ENCODE results near the gene LRFN3. TPM values are rescaled to one million over a fixed set of nuclear protein-coding genes. Genes with fewer than 3 reads are reported as not detected.
"Not testable (repeated sequence)": the region's sequence is repeated elsewhere in the genome, so short reads cannot be mapped to it uniquely, and the experiment has no call there.

The LRFN3 gene
- total RNA-seq, 1 donor from 2014 or later, result 2.8 TPM

DNA sequence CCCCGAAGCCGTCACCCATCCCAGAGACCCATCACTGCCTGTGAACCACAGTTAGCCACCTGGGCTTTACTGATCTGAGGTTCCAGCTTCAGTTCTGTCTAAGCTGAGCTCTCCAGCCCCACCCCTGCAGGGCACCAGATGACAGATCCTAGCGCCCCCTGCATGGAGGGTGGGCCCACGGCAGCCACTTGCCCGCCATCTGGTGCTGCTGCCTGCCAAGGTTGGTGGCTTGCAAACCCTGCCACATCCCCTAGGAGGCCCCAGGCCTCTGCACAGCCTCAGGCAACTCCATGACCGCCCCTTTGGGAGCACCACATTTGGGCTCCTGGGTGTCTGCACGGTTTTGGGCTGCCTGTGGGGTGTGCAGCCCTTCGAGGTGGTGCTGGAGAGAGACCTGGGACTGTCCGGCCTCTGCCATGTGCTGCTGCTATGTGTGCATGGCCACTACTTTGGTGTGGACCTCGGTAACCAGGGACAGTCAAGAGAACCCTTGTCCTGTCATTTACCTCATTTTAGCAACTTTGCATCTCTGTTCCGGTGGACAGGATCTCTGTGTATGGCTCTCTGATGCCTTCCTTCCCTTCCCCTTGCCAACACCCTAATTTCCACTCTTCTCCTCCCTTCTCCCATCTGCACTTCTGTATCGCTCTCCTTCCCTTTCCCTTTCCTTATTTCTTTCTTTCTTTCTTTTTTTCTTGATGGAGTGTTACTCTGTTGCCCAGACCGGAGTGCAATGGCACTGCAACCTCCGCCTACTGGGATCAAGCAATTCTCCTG, 41.5 kb downstream of the LRFN3 start:
- no peak for DNase-seq

DNA sequence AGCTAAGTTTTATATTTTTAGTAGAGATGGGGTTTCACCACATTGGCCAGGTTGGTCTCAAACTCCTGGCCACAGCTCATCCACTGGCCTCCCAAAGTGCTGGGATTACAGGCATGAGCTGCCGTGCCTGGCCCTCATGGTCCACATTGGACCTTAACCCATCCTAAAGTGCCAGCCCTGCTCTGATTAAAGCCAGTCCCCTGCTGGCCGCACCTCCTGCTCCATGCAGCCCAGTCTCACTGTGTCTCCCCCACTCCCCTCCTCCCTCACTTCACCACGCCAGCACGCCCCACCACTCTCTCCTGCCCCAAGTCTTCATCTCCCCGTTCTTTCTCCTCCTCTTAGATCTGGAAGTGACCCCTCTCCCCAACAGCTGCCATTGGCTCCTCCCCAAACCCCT, 42.1 kb downstream of the LRFN3 start:
- DNase-seq, result no peak

DNA sequence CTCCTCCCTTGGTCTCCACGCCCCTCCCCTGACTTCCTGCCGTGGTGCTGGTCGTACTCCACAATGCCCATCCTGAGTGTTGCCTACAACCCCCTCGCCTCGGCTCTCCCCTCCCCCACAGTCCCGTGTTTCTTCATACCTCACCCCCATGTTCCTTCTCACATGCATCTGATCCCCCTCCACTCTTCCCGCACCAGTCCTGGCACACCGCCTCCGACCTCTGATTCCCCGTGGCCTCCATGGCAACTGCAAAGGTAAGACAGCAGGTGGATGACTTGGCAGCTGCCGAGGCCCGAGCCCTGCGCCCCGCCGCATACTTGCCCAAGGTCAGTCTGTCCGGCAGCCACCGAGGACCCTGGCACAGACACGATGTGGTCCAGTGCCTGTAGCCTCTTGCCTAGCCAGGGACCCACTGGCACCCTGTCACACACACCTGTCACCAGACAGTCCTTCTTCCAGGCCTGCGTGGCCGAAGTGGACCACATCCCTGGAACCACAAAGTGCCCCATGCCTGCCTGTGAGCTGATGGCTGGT, 42.7 kb downstream of the LRFN3 start:
- DNase-seq, result no peak

GRCh38 chr19:35980997-35981396, 44.8 kb downstream of the LRFN3 start:
- DNase-seq, result not testable (repeated sequence)

- DNase-seq, result no peak
Observed at GRCh38 chr19:35983177-35983576, 47.0 kb downstream of the LRFN3 start.

DNA sequence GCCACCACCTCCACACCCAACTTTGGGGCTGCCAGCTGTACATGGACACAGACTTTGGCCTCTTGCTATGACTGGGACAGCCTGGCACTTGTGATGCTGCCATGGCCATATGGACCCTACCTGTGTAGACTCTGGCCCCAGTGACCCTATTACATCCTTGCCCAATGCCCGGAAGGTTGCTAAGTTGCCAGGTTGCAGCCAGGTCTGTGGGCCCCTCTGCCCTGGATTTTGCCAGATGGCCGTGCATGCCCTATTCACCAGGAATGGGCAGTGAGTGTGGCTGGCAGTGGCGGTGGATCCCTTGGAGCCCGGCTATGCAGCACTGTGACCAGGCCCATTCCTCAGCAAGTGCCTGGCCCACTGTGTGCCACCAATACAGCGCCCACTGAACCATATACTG, 49.9 kb downstream of the LRFN3 start:
- no peak for DNase-seq

DNA sequence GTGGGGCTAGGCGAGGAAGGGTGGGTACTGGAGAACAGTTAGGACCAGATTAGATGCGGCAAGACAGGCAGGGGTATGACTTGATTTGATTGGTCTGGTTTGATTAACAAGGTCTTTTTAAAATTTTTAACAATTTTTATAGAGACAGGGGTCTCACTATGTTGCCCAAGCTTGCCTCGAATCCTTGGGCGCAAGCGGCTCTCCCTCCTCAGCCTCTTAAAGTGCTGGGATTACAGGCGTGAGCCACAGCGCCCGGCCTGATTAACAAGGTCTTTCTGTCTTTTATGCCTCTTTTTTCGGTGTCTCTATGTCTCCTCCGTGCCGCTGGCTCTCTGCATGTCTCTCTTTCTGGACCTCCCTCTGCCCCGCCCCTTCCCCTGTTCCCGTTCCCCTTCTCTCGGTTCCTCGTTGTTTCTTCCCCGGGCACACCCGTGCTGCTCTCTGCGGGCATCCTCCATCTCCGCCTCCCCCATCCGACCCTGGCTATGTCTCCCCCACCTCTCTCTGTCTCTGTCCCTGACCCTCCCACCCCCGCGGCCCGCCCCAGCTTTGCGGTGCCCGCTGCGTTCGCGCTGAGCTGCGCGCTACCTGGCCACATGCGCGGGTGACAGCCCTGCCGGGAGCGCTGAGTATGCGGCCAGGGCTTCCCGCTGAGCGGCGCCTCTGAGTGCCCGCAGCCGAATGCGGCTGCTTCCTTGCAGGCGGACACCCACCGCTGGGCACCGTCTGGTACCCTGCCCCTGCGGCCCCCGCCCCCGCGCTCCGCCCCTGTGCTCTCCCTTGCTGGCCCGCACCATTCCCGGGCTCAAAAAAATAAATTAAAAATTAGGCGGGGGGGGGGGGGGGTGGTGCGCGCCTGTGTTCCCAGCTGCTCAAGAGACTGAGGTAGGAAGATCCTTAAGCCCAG, 50.7 kb downstream of the LRFN3 start:
- no peak for DNase-seq

DNA sequence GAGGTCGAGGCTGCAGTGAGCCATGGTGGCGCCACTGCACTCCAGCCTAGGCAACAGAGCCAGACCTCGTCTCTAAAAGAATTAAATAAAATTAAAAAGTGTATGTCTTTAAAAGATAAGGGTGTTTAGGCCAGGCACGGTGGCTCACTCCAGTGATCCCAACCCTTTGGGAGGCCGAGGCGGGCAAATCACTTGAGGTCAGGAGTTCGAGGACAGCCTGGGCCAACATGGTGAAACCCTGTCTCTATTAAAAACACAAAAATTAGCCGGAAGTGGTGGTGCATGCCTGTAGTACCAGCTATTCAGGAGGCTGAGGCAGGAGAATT, 51.4 kb downstream of the LRFN3 start:
- no peak for DNase-seq

- DNase-seq, result no peak
Observed at GRCh38 chr19:35988824-35989223, 52.6 kb downstream of the LRFN3 start.

DNA sequence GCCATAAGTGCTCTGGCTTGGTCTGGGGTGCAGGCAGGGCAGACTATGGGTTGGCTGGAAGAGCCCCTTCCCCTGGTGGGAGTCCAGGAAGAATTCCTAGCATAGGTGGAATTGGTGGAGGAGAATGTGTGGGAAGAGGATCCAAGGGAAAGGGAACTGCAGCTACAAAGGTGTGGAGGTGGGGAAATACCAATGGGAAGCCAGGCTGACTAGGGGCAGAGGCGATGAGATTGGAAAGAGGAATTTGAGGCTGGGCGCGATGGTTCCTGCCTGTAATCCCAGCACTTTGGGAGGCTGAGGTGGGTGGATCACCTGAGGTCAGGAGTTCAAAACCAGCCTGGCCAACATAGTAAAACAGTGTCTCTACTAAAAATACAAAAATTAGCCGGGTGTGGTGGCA, 54.0 kb downstream of the LRFN3 start:
- DNase-seq, result no peak

- no peak for DNase-seq
Observed at GRCh38 chr19:35990771-35991730, 54.9 kb downstream of the LRFN3 start.

DNA sequence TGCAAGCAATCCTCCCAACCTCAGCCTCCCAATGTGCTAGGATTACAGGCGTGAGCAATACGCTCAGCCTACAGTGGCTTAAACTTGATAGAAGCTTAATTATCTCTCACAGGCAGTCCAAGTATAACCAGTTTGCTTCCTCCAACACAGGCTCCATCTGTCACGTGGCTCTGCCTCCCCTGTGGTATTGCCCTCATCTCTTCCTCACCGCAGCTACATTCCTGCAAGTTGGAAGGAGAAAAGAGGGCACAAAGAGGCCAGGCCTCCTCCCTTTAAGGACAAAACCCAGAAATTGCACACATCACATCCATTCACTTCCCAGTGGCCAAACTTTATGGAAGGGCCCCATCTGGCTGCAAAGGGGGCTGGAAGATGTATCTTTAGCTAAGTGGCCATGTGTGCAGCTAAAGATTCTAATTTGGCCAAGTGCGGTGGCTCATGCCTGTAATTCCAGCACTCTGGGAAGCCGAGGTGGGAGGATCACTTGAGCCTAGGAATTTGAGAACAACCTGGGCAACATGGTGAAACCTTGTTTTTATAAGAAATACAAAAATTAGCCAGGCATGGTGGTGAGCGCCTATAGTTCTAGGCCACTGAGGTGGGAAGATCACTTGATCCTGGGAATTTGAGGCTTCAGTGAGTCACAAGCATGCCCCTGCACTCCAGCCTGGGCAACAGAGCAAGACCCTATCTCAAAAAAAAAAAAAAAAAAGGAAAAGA, 55.7 kb downstream of the LRFN3 start:
- no peak for DNase-seq

GRCh38 chr19:35992907-35993765, 57.0 kb downstream of the LRFN3 start:
- DNase-seq, result no peak

- no peak for DNase-seq
Observed at GRCh38 chr19:35993923-35994598, 57.9 kb downstream of the LRFN3 start.

Small RNA genes lying within 50 kb of the gene (small RNA-seq; reads per million reads assigned to genes)
- not detected for gene AF038458.1 (ENCODE audit: low replicate concordance)

Other genes with a start within 250 kb of the LRFN3 start
- not detected for gene ZBTB32, start 231.8 kb upstream of the LRFN3 start, total RNA-seq
- gene KMT2B, start 218.4 kb upstream of the LRFN3 start, total RNA-seq, result 11.8 TPM
- gene IGFLR1, start 193.9 kb upstream of the LRFN3 start, total RNA-seq, result 1.2 TPM
- gene U2AF1L4, start 191.0 kb upstream of the LRFN3 start, total RNA-seq, result 5.9 TPM
- gene PSENEN, start 190.7 kb upstream of the LRFN3 start, total RNA-seq, result 10.1 TPM
- 4.2 TPM for gene LIN37, start 187.8 kb upstream of the LRFN3 start, total RNA-seq
- gene HSPB6, start 179.3 kb upstream of the LRFN3 start, total RNA-seq, result 18.4 TPM
- gene PROSER3, start 178.2 kb upstream of the LRFN3 start, total RNA-seq, result 4.5 TPM
- 5.1 TPM for gene ARHGAP33, start 160.8 kb upstream of the LRFN3 start, total RNA-seq
- gene PRODH2, start 123.5 kb upstream of the LRFN3 start, total RNA-seq, result not detected
- not detected for gene NPHS1, start 83.9 kb upstream of the LRFN3 start, total RNA-seq
- 0.10 TPM for gene KIRREL2, start 79.5 kb upstream of the LRFN3 start, total RNA-seq
- 3.0 TPM for gene APLP1, start 67.8 kb upstream of the LRFN3 start, total RNA-seq
- 12.0 TPM for gene NFKBID, start 35.8 kb upstream of the LRFN3 start, total RNA-seq
- gene HCST, start 33.8 kb upstream of the LRFN3 start, total RNA-seq, result 2.7 TPM
- 14.1 TPM for gene TYROBP, start 28.1 kb upstream of the LRFN3 start, total RNA-seq
- gene SDHAF1, start 58.8 kb downstream of the LRFN3 start, total RNA-seq, result 11.2 TPM
- not detected for gene SYNE4, start 72.4 kb downstream of the LRFN3 start, total RNA-seq
- gene ALKBH6, start 77.8 kb downstream of the LRFN3 start, total RNA-seq, result 9.2 TPM
- 4.2 TPM for gene CLIP3, start 96.5 kb downstream of the LRFN3 start, total RNA-seq
- 2.3 TPM for gene THAP8, start 117.9 kb downstream of the LRFN3 start, total RNA-seq
- gene WDR62, start 118.5 kb downstream of the LRFN3 start, total RNA-seq, result 2.5 TPM
- gene OVOL3, start 174.8 kb downstream of the LRFN3 start, total RNA-seq, result not detected
- 64.2 TPM for gene POLR2I, start 178.5 kb downstream of the LRFN3 start, total RNA-seq
- 57.9 TPM for gene TBCB, start 179.1 kb downstream of the LRFN3 start, total RNA-seq
- gene CAPNS1, start 203.7 kb downstream of the LRFN3 start, total RNA-seq, result 141 TPM
- gene COX7A1, start 216.1 kb downstream of the LRFN3 start, total RNA-seq, result 43.5 TPM